Activated T-cell treated with anti-CD3 and anti-CD28 coated beads, Interleukin-2, amount 50 U/mL, for 72 hours (primary cell): ENCODE measurements around the gene SOX8. TPM values are rescaled to one million over a fixed set of nuclear protein-coding genes. Genes with fewer than 3 reads are reported as not detected.
"Not testable (repeated sequence)": the region's sequence is repeated elsewhere in the genome, so short reads cannot be mapped to it uniquely, and the experiment has no call there.

Source experiments
- ATAC-seq, 2 donors: fragments of 150-1000 bp; cut with Tn5 transposase; replicated peaks in 1 of 2; 2 replicates each; pipeline ENCODE4 v1.10.0; 2021; ENCODE audit warnings: moderate library complexity in 2 of 2, mild to moderate bottlenecking in 1 of 2
- DNase-seq, 2 donors: peaks; one replicate each; pipeline ENCODE4 v3.0.0; 2021 to 2022; ENCODE audit warnings: mixed read lengths in 1 of 2
- H3K27ac Mint-ChIP-seq: one replicate; pipeline ENCODE4 v1.8.0; 2022; ENCODE audit warnings: mild to moderate bottlenecking, moderate library complexity, mixed read lengths
- H3K27me3 Mint-ChIP-seq: one replicate; pipeline ENCODE4 v1.8.0; 2022; ENCODE audit warnings: low read depth, mixed read lengths
- H3K36me3 Mint-ChIP-seq, 2 donors: one replicate each; pipeline ENCODE4 v1.8.0; 2022; ENCODE audit warnings: mixed read lengths in 2 of 2, mild to moderate bottlenecking in 1 of 2; ENCODE audit not compliant: insufficient read depth in 2 of 2
- H3K4me1 Mint-ChIP-seq: one replicate; pipeline ENCODE4 v1.8.0; 2022; ENCODE audit warnings: low read depth, mixed read lengths
- H3K4me3 Mint-ChIP-seq, 2 donors: one replicate each; pipeline ENCODE4 v1.8.0; 2022; ENCODE audit warnings: mild to moderate bottlenecking in 2 of 2, mixed read lengths in 2 of 2, moderate library complexity in 2 of 2
- H3K9me3 Mint-ChIP-seq, 2 donors: one replicate each; pipeline ENCODE4 v1.8.0; 2022; ENCODE audit warnings: mixed read lengths in 2 of 2
- total RNA-seq, 2 donors: library from RNA; stranded (reverse); gene quantifications; one replicate each; pipeline ENCODE4 v1.2.3, GENCODE V29; 2022

SOX8 gene
- total RNA-seq, 2 donors from 2014 or later, result 1.8 to 2.1 TPM

GRCh38 chr16:945271-946047 lies 36.1 kb upstream of the SOX8 start:
- H3K9me3 Mint-ChIP-seq, result peaks cover 7 to 16% of the 10 kb centered on the region in 2 donors
- peaks cover 22 to 41% of the 10 kb centered on the region in 2 donors for H3K36me3 Mint-ChIP-seq
- no peaks in the 10 kb centered on the region for H3K27me3 Mint-ChIP-seq
- ATAC-seq (no peak), DNase-seq (no peak)
- H3K4me3 Mint-ChIP-seq, result no peak overlapping the region
- H3K27ac Mint-ChIP-seq, result no peak overlapping the region
- no peaks in the 10 kb centered on the region for H3K4me1 Mint-ChIP-seq

GRCh38 chr16:946048-946395 lies 35.5 kb upstream of the SOX8 start:
- no peak for DNase-seq
- Mint-ChIP-seq H3K9me3 (peaks cover 7 to 16% of the 10 kb centered on the region in 2 donors), H3K27me3 (no peaks in the 10 kb centered on the region), H3K4me1 (no peaks in the 10 kb centered on the region), H3K36me3 (peaks cover 22 to 38% of the 10 kb centered on the region in 2 donors), H3K4me3 (no peak overlapping the region), H3K27ac (no peak overlapping the region)
- no peak for ATAC-seq

- Mint-ChIP-seq H3K4me3 (no peak overlapping the region), H3K4me1 (no peaks in the 10 kb centered on the region), H3K27ac (no peak overlapping the region), H3K27me3 (no peaks in the 10 kb centered on the region), H3K9me3 (peaks cover 4 to 7% of the 10 kb centered on the region in 2 donors), H3K36me3 (peaks cover 13 to 24% of the 10 kb centered on the region in 2 donors)
- DNase-seq, result no peak
- ATAC-seq, result no peak
These were observed 34.2 kb upstream of the SOX8 start for GRCh38 chr16:947255-947921.

GRCh38 chr16:947922-948303 lies 33.7 kb upstream of the SOX8 start:
- H3K27me3 Mint-ChIP-seq, ATAC-seq, DNase-seq, H3K9me3 Mint-ChIP-seq, H3K4me1 Mint-ChIP-seq, H3K4me3 Mint-ChIP-seq, H3K27ac Mint-ChIP-seq: not testable (repeated sequence)
- H3K36me3 Mint-ChIP-seq, result peaks cover 8 to 19% of the 10 kb centered on the region in 2 donors

GRCh38 chr16:948767-949166 lies 32.8 kb upstream of the SOX8 start:
- not testable (repeated sequence) for H3K9me3 Mint-ChIP-seq, H3K4me1 Mint-ChIP-seq, H3K4me3 Mint-ChIP-seq, H3K27ac Mint-ChIP-seq, ATAC-seq, DNase-seq, H3K27me3 Mint-ChIP-seq
- H3K36me3 Mint-ChIP-seq, result peaks cover 6 to 16% of the 10 kb centered on the region in 2 donors

- DNase-seq, H3K27me3 Mint-ChIP-seq, H3K36me3 Mint-ChIP-seq, ATAC-seq, H3K27ac Mint-ChIP-seq, H3K4me1 Mint-ChIP-seq, H3K9me3 Mint-ChIP-seq, H3K4me3 Mint-ChIP-seq: not testable (repeated sequence)
These were observed 30.6 kb upstream of the SOX8 start for GRCh38 chr16:950733-951573.

GRCh38 chr16:951660-952301 lies 29.8 kb upstream of the SOX8 start:
- H3K36me3 Mint-ChIP-seq, result peaks cover 0 to 6% of the 10 kb centered on the region in 2 donors
- no peak overlapping the region for H3K27ac Mint-ChIP-seq
- no peak overlapping the region for H3K4me3 Mint-ChIP-seq
- DNase-seq (no peak), ATAC-seq (no peak)
- no peaks in the 10 kb centered on the region for H3K9me3 Mint-ChIP-seq
- H3K27me3 Mint-ChIP-seq, result no peaks in the 10 kb centered on the region
- no peaks in the 10 kb centered on the region for H3K4me1 Mint-ChIP-seq

GRCh38 chr16:952321-952720 lies 29.2 kb upstream of the SOX8 start:
- Mint-ChIP-seq H3K36me3 (peaks cover 0 to 3% of the 10 kb centered on the region in 2 donors), H3K27me3 (no peaks in the 10 kb centered on the region), H3K9me3 (no peaks in the 10 kb centered on the region), H3K4me3 (no peak overlapping the region), H3K27ac (no peak overlapping the region), H3K4me1 (no peaks in the 10 kb centered on the region)
- DNase-seq (no peak), ATAC-seq (no peak)

- H3K9me3 Mint-ChIP-seq, H3K4me3 Mint-ChIP-seq: not testable (repeated sequence)
These were observed 27.8 kb upstream of the SOX8 start for GRCh38 chr16:953818-954217.

GRCh38 chr16:955766-956165 lies 25.8 kb upstream of the SOX8 start:
- not testable (repeated sequence) for H3K27ac Mint-ChIP-seq, H3K4me1 Mint-ChIP-seq, H3K4me3 Mint-ChIP-seq, ATAC-seq, H3K27me3 Mint-ChIP-seq, DNase-seq, H3K36me3 Mint-ChIP-seq, H3K9me3 Mint-ChIP-seq

More at GRCh38 chr16:953818-954217, 27.8 kb upstream of the SOX8 start:
- not testable (repeated sequence) for H3K4me1 Mint-ChIP-seq, H3K36me3 Mint-ChIP-seq, DNase-seq, ATAC-seq, H3K27me3 Mint-ChIP-seq, H3K27ac Mint-ChIP-seq

- Mint-ChIP-seq H3K4me3 (no peak overlapping the region), H3K27ac (no peak overlapping the region), H3K36me3 (peaks cover 0 to 3% of the 10 kb centered on the region in 2 donors), H3K27me3 (no peaks in the 10 kb centered on the region), H3K9me3 (no peaks in the 10 kb centered on the region), H3K4me1 (peaks cover 14% of the 10 kb centered on the region)
- DNase-seq, result no peak
- no peak for ATAC-seq
These were observed 22.1 kb upstream of the SOX8 start for GRCh38 chr16:959232-960040.

GRCh38 chr16:962366-962765 lies 19.2 kb upstream of the SOX8 start:
- no peaks in the 10 kb centered on the region for H3K27me3 Mint-ChIP-seq
- no peak overlapping the region for H3K4me3 Mint-ChIP-seq
- ATAC-seq, result no peak
- no peak overlapping the region for H3K27ac Mint-ChIP-seq
- DNase-seq, result no peak
- peaks cover 9 to 14% of the 10 kb centered on the region in 2 donors for H3K36me3 Mint-ChIP-seq
- H3K9me3 Mint-ChIP-seq, result peaks cover 0 to 2% of the 10 kb centered on the region in 2 donors
- peaks cover 30% of the 10 kb centered on the region for H3K4me1 Mint-ChIP-seq
